GM23248 (cell line): ENCODE measurements around the gene SETD5.

Source experiments
- EZH2 ChIP-seq: fragments of 200-600 bp; sonication (generic); IDR thresholded peaks from 2 replicates; pipeline ENCODE4 v1.6.1; 2018; ENCODE audit warnings: antibody characterized with exemption, mild to moderate bottlenecking; ENCODE audit not compliant: insufficient read depth, poor library complexity, severe bottlenecking
- EZH2phosphoT487 ChIP-seq: fragments of 200-600 bp; sonication (generic); IDR thresholded peaks from 2 replicates; pipeline ENCODE4 v1.6.1; 2018; ENCODE audit warnings: antibody characterized with exemption, moderate library complexity, mild to moderate bottlenecking, low read depth; ENCODE audit not compliant: insufficient read depth

GRCh38 chr3:9441501-9442221, 44.2 kb downstream of the SETD5 start:
- TF ChIP-seq EZH2 (no peak), EZH2phosphoT487 (no peak)
